Measurements from ENCODE around the gene NLRX1.
"Not testable (repeated sequence)": the region's sequence is repeated elsewhere in the genome, so short reads cannot be mapped to it uniquely, and the experiment has no call there.

NLRX1 gene

GRCh38 chr11:119155733-119156492, 12.6 kb upstream of the NLRX1 start:
- no peak for DNase-seq (ENCODE audit: low read depth)

DNA sequence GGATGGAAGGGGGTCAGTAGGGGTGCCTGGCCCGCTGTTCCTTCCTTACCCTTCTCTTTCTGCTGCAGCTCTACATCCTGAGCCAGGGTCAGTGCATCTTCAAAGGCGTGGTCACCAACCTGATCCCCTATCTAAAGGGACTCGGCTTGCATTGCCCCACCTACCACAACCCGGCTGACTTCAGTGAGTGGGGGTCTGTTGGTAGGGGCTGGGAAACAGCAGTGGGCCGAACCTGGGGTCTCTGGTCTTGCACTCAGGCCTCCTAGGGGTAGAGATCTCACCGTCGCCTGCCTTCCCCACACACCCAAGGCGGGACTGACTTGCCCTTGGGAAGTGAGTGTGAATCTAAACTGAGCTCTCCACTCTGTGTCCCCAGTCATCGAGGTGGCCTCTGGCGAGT, 12.0 kb upstream of the NLRX1 start:
- no peak for DNase-seq (ENCODE audit: low read depth)

GRCh38 chr11:119157063-119157462, 11.5 kb upstream of the NLRX1 start:
- DNase-seq (ENCODE audit: low read depth) = no peak

GRCh38 chr11:119158467-119158866, 10.1 kb upstream of the NLRX1 start:
- no peak for DNase-seq (ENCODE audit: low read depth)

- no peak for DNase-seq (ENCODE audit: low read depth)
Observed at GRCh38 chr11:119160151-119160550, 8.4 kb upstream of the NLRX1 start.

GRCh38 chr11:119161871-119162270, 6.7 kb upstream of the NLRX1 start:
- no peak for DNase-seq (ENCODE audit: low read depth)

- no peak for DNase-seq (ENCODE audit: low read depth)
Observed at GRCh38 chr11:119166368-119167076, 2.0 kb upstream of the NLRX1 start.

GRCh38 chr11:119167077-119167458, 1.5 kb upstream of the NLRX1 start:
- DNase-seq (ENCODE audit: low read depth) = not testable (repeated sequence)

- DNase-seq (ENCODE audit: low read depth) = no peak
Observed at GRCh38 chr11:119167933-119168332, 592 bp upstream of the NLRX1 start.

DNA sequence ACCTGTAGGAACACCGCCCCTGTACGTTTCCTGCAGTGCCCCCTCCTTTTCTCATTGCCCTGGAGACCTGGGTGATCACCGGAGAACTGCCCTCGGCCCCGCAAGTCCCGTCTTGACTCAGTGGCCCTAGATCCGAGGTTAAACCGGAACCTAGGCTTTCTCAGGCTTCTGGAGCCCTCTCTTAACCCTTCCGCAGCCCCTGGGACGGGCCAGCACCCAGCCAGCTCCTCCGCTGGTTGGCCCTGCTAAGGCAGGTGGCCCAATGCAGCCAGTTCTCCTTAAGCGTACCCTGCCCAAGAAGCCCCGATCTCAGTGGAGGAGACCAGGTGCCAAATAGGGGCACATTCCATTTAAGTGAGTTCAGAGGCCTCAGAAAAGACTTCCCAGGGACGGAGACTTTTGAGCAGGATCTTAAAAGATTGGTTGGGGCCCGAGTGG, 776 bp downstream of the NLRX1 start:
- no peak for DNase-seq (ENCODE audit: low read depth)

DNA sequence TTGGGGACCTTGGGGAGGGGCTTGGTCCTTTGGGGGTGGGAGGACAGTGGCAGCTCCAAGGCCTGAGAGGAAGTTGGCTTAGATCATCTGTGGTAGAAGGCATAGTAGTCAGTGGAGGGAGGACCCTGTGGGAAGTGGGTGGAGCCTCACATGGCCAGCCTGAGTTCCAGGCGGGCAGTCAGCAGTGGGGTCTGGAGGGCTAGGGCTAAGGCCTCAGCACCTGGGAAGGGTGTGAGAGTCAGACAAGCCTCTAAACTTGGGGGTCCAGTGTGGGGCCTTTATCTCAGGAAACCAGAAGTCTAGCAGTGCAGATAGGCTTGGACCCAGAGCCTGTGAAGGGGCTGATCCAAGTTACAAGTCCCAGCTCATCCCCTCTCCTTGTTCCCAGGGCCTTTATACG, 4.0 kb downstream of the NLRX1 start:
- DNase-seq (ENCODE audit: low read depth) = no peak

GRCh38 chr11:119173453-119173852, 4.9 kb downstream of the NLRX1 start:
- DNase-seq (ENCODE audit: low read depth) = no peak

GRCh38 chr11:119175493-119176077, 7.1 kb downstream of the NLRX1 start:
- DNase-seq (ENCODE audit: low read depth) = no peak

- DNase-seq (ENCODE audit: low read depth) = no peak
Observed at GRCh38 chr11:119178166-119178680, 9.7 kb downstream of the NLRX1 start.

- no peak for DNase-seq (ENCODE audit: low read depth)
Observed at GRCh38 chr11:119179342-119179741, 10.8 kb downstream of the NLRX1 start.

GRCh38 chr11:119179983-119180382, 11.5 kb downstream of the NLRX1 start:
- no peak for DNase-seq (ENCODE audit: low read depth)

DNA sequence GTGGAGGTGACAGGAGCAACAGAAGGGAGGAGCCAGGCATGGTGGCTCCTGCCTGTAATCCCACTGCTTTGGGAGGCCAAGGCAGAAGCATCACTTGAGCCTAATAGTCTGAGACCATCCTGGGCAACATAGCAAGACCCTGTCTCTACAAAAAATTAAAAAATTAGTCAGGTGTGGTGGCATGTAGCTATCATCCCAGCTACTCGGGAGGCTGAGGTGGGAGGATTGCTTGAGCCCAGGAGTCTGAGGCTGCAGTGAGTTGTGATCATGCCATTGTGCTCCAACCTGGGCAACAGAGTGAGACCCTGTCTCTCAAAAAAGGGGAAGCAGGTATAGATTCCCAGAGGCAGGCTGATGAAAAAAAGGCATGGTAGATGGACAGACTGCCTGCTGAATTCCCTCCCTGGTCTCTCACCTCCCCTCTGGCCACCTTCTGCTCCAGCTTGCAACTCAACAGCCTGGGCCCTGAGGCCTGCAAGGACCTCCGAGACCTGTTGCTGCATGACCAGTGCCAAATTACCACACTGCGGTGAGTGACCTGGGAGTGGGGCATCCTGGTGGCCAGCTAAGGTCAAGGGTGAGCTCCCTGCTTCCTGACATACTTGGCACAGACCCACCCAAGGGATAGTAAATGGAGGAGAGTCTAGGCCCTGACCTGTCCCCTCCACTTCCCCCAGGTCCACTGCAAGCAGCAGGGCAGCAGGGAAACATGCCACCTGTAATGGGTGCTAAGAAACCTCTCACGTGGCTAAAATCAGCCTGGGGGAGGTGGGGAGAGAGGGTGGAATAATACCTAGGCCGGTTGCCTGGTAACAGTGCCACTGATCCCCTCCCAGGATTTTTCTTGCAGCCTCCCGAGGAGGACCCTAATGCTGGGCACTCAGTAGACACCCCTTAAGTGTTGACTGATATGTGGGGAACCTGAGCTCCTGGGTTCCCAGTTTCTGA, 12.5 kb downstream of the NLRX1 start:
- DNase-seq (ENCODE audit: low read depth) = no peak

DNA sequence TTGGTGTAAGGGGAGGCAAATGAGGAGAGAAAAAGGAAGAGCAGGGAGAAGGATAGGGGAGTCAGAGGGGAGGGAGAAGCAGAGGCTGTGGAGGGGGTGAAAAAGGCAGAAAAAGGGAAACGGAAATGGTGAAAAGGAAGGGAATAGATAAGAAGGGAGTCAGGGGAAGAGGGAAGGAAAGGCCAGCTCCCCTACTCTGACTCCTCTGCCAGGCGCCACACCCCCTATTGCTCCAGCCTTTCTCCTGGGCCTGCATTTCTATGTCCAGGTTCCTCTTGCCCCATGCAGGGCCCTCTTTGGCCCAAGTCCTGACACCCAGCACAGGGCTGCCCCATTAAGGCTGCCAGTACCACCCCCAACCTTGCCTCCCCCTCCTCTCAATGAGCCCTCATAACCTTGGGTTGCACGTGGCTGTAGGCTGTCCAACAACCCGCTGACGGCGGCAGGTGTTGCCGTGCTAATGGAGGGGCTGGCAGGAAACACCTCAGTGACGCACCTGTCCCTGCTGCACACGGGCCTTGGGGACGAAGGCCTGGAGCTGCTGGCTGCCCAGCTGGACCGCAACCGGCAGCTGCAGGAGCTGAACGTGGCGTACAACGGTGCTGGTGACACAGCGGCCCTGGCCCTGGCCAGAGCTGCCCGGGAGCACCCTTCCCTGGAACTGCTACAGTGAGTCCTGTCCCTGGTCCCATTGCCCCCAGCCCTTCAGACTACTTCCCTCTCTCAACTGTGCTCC, 13.3 kb downstream of the NLRX1 start:
- DNase-seq (ENCODE audit: low read depth) = no peak

DNA sequence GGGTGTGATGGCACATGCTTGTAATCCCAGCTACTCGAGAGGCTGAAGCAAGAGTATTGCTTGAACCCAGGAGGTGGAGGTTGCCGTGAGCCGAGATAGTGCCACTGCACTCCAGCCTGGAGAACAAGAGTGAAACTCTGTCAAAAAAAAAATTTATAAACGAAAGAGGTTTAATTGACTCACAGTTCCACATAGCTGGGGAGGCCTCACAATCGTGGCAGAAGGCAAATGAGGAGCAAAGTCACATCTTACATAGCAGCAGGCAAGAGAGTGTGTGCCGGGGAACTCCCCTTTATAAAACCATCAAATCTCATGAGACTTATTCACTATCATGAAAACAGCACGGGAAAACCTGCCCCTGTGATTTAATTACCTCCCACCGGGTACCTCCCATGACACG, 15.9 kb downstream of the NLRX1 start:
- not testable (repeated sequence) for DNase-seq (ENCODE audit: low read depth)

GRCh38 chr11:119185981-119186634, 17.6 kb downstream of the NLRX1 start:
- DNase-seq (ENCODE audit: low read depth) = no peak
